UCSD-AML1 (cell line): ENCODE measurements around the gene ULK1.
A peak's percentile ranks its signal among the peaks of the same experiment; 100 is the strongest.

Experiments used
- DNase-seq: peaks from one replicate; lab custom pipeline; 2025; ENCODE audit not compliant: unreplicated experiment; lab: John Stamatoyannopoulos, UW

ULK1 gene

GRCh38 chr12:131919051-131919347, 24.6 kb downstream of the ULK1 start:
- no peak for DNase-seq

GRCh38 chr12:131919366-131920156, 25.1 kb downstream of the ULK1 start:
- DNase-seq: no peak

- no peak for DNase-seq
Observed at GRCh38 chr12:131920157-131920508, 25.7 kb downstream of the ULK1 start.

- no peak for DNase-seq
Observed at GRCh38 chr12:131920902-131921840, 26.7 kb downstream of the ULK1 start.

GRCh38 chr12:131921866-131922769, 27.7 kb downstream of the ULK1 start:
- no peak for DNase-seq

- no peak for DNase-seq
Observed at GRCh38 chr12:131922772-131923171, 28.4 kb downstream of the ULK1 start.

GRCh38 chr12:131923260-131923659, 28.8 kb downstream of the ULK1 start:
- no peak for DNase-seq

- no peak for DNase-seq
Observed at GRCh38 chr12:131927110-131928079, 33.0 kb downstream of the ULK1 start.

GRCh38 chr12:131928080-131928710, 33.8 kb downstream of the ULK1 start:
- no peak for DNase-seq

GRCh38 chr12:131928711-131929580, 34.5 kb downstream of the ULK1 start, which contains the start of gene PUS1:
Gene PUS1 (plus strand): TSS chr12:131929276. CDS start chr12:131929723, 447 bp downstream.
- peak; percentile 91 for DNase-seq

- DNase-seq: peak; percentile 51
Observed at GRCh38 chr12:131929581-131930456, 35.4 kb downstream of the ULK1 start.

- DNase-seq: no peak
Observed at GRCh38 chr12:131930510-131930909, 36.1 kb downstream of the ULK1 start.

- DNase-seq: no peak
Observed at GRCh38 chr12:131933387-131933786, 39.0 kb downstream of the ULK1 start.

GRCh38 chr12:131934535-131934934, 40.1 kb downstream of the ULK1 start:
- DNase-seq: no peak

- DNase-seq: no peak
Observed at GRCh38 chr12:131938082-131938481, 43.7 kb downstream of the ULK1 start.

- DNase-seq: no peak
Observed at GRCh38 chr12:131939007-131939406, 44.6 kb downstream of the ULK1 start.

- DNase-seq: no peak
Observed at GRCh38 chr12:131940141-131940547, 45.7 kb downstream of the ULK1 start.
